DND-41 (cell line): ENCODE measurements around the gene PIAS1.

Experiments used
- ATAC-seq: fragments of 200-7000 bp; cut with Tn5 transposase; 3 replicates; pipeline ENCODE4 v1.9.1; 2021; ENCODE audit warnings: low read depth; ENCODE audit not compliant: insufficient read depth
- DNase-seq: peaks from one replicate; pipeline ENCODE4 v3.0.0-alpha.2; 2020
- H2AFZ ChIP-seq: 2 replicates; pipeline ENCODE4 v1.6.0; 2012; ENCODE audit warnings: low read depth, low read length
- H3K27ac ChIP-seq: 2 replicates; pipeline ENCODE4 v1.5.1; 2012; ENCODE audit warnings: low read length, inconsistent platforms
- H3K27me3 ChIP-seq: fragments of 200-600 bp; sonication (generic); 2 replicates; pipeline ENCODE4 v1.6.0; 2012; ENCODE audit warnings: low read length, mild to moderate bottlenecking, inconsistent platforms; ENCODE audit not compliant: insufficient read depth, poor library complexity
- H3K36me3 ChIP-seq: 2 replicates; pipeline ENCODE4 v1.5.1; 2012; ENCODE audit warnings: low read length, inconsistent platforms; ENCODE audit not compliant: insufficient read depth
- H3K4me1 ChIP-seq: 2 replicates; pipeline ENCODE4 v1.5.1; 2012; ENCODE audit warnings: mild to moderate bottlenecking, low read length; ENCODE audit not compliant: insufficient read depth
- H3K4me2 ChIP-seq: 2 replicates; pipeline ENCODE4 v1.6.0; 2012; ENCODE audit warnings: mild to moderate bottlenecking, moderate library complexity, low read length, inconsistent platforms; ENCODE audit not compliant: insufficient read depth
- H3K4me3 ChIP-seq, 2 experiments: fragments of 200-600 bp in 1 of 2; shearing (Covaris generic) in 1 of 2; 2 replicates each; pipeline ENCODE4 v1.5.1; 2012 to 2016; ENCODE audit warnings: inconsistent platforms in 2 of 2, low read length in 2 of 2, mild to moderate bottlenecking in 2 of 2, low read depth in 1 of 2, moderate library complexity in 1 of 2
- H3K79me2 ChIP-seq: 2 replicates; pipeline ENCODE4 v1.6.0; 2012; ENCODE audit warnings: low read length, inconsistent platforms; ENCODE audit not compliant: insufficient read depth
- H3K9ac ChIP-seq: 2 replicates; pipeline ENCODE4 v1.6.0; 2012; ENCODE audit warnings: low read depth, mild to moderate bottlenecking, inconsistent platforms, low read length, moderate library complexity
- H3K9me3 ChIP-seq: 2 replicates; pipeline ENCODE4 v1.5.1; 2012; ENCODE audit warnings: low read length, moderate library complexity, mild to moderate bottlenecking, inconsistent platforms; ENCODE audit not compliant: insufficient read depth, severe bottlenecking
- H4K20me1 ChIP-seq: 2 replicates; pipeline ENCODE4 v1.6.0; 2012; ENCODE audit warnings: low read length; ENCODE audit not compliant: insufficient read depth
- CTCF ChIP-seq: IDR thresholded peaks from 2 replicates; pipeline ENCODE4 v1.5.1; 2012; ENCODE audit warnings: borderline replicate concordance, low read length, moderate library complexity, mild to moderate bottlenecking; ENCODE audit not compliant: poor library complexity, severe bottlenecking; ENCODE audit errors: extremely low read depth
- EZH2 ChIP-seq: IDR thresholded peaks from 3 replicates; pipeline ENCODE4 v1.6.1; 2012; ENCODE audit warnings: borderline replicate concordance, low read depth, mild to moderate bottlenecking, moderate library complexity, low read length, inconsistent platforms; ENCODE audit not compliant: severe bottlenecking

PIAS1 gene

GRCh38 chr15:68042156-68042854, 11.8 kb upstream of the PIAS1 start:
- Histone ChIP-seq H4K20me1 (no peaks in the 10 kb centered on the region), H3K36me3 (no peaks in the 10 kb centered on the region), H3K79me2 (no peaks in the 10 kb centered on the region), H3K27ac (no peak overlapping the region), H3K4me2 (no peak overlapping the region), H3K9me3 (peaks cover 14% of the 10 kb centered on the region), H3K4me3 (no peak overlapping the region), H2AFZ (no peak overlapping the region), H3K4me1 (no peaks in the 10 kb centered on the region), H3K9ac (no peak overlapping the region), H3K27me3 (no peaks in the 10 kb centered on the region)
- TF ChIP-seq EZH2 (no peak), CTCF (no peak)
- ATAC-seq (no peak), DNase-seq (no peak)

- no peak overlapping the region for H3K4me3 ChIP-seq
- H2AFZ ChIP-seq = no peak overlapping the region
- H3K9me3 ChIP-seq = peaks cover 14% of the 10 kb centered on the region
- no peak overlapping the region for H3K4me2 ChIP-seq
- no peak for DNase-seq
- H3K4me1 ChIP-seq = no peaks in the 10 kb centered on the region
- H3K9ac ChIP-seq = no peak overlapping the region
- H3K27ac ChIP-seq = no peak overlapping the region
- ATAC-seq = no peak
- TF ChIP-seq CTCF (no peak), EZH2 (no peak)
- no peaks in the 10 kb centered on the region for H3K27me3 ChIP-seq
- no peaks in the 10 kb centered on the region for H3K36me3 ChIP-seq
- no peaks in the 10 kb centered on the region for H3K79me2 ChIP-seq
- no peaks in the 10 kb centered on the region for H4K20me1 ChIP-seq
Measured at GRCh38 chr15:68042855-68043222, 11.3 kb upstream of the PIAS1 start.

- H3K36me3 ChIP-seq = no peaks in the 10 kb centered on the region
- H3K27ac ChIP-seq = no peak overlapping the region
- no peaks in the 10 kb centered on the region for H3K79me2 ChIP-seq
- H4K20me1 ChIP-seq = no peaks in the 10 kb centered on the region
- DNase-seq (no peak), ATAC-seq (no peak)
- H3K4me2 ChIP-seq = no peak overlapping the region
- H3K9ac ChIP-seq = no peak overlapping the region
- TF ChIP-seq CTCF (no peak), EZH2 (no peak)
- H3K4me1 ChIP-seq = no peaks in the 10 kb centered on the region
- H3K9me3 ChIP-seq = peaks cover 14% of the 10 kb centered on the region
- no peak overlapping the region for H2AFZ ChIP-seq
- no peak overlapping the region for H3K4me3 ChIP-seq
- no peaks in the 10 kb centered on the region for H3K27me3 ChIP-seq
Measured at GRCh38 chr15:68045289-68046265, 8.5 kb upstream of the PIAS1 start.
